Left ventricle myocardium inferior (tissue), 1 donor: ENCODE data around the gene NRSN2. TPM values are rescaled to one million over a fixed set of nuclear protein-coding genes. Genes with fewer than 3 reads are reported as not detected.

Experiments
- DNase-seq: peaks from one replicate; pipeline ENCODE4 v3.0.0-alpha.2; 2020
- H3K27ac ChIP-seq: fragments of 200-600 bp; replicated peaks from 2 replicates; pipeline ENCODE4 v1.8.0; 2021
- H3K27me3 ChIP-seq: fragments of 200-600 bp; 2 replicates; pipeline ENCODE4 v1.8.0; 2021; ENCODE audit warnings: low read depth
- H3K36me3 ChIP-seq: fragments of 200-600 bp; 2 replicates; pipeline ENCODE4 v1.8.0; 2021
- H3K4me1 ChIP-seq: fragments of 200-600 bp; 2 replicates; pipeline ENCODE4 v1.8.0; 2021
- H3K4me3 ChIP-seq: fragments of 200-600 bp; 2 replicates; pipeline ENCODE4 v1.8.0; 2021; ENCODE audit warnings: mild to moderate bottlenecking, moderate library complexity
- H3K9me3 ChIP-seq: fragments of 200-600 bp; replicated peaks from 2 replicates; pipeline ENCODE4 v1.8.0; 2021
- intact Hi-C: fragments of 100-400 bp; cut with micrococcal nuclease; formaldehyde crosslinking; loops from one replicate; pipeline ENCODE4 v1.11.0; 2022
- total RNA-seq: library from RNA; stranded (reverse); fragmentation: NEBNext Ultra II Directional; extraction: Animal tissue kit (Norgen Biotek cat#: 25700); gene quantifications from one replicate; pipeline ENCODE4 v1.2.1, GENCODE V29; 2021
- TF ChIP-seq, protein P1 (sequence below): fragments of 200-600 bp; IDR thresholded peaks from 2 replicates; pipeline ENCODE4 v1.8.0; 2021; ENCODE audit warnings: antibody characterized with exemption, mild to moderate bottlenecking, borderline replicate concordance
- donor health status: DM: no; HTN: yes; CAD: no; lungs with severe emphysema.

NRSN2 gene
- total RNA-seq, 1 donor from 2014 or later = 17.5 TPM

DNA sequence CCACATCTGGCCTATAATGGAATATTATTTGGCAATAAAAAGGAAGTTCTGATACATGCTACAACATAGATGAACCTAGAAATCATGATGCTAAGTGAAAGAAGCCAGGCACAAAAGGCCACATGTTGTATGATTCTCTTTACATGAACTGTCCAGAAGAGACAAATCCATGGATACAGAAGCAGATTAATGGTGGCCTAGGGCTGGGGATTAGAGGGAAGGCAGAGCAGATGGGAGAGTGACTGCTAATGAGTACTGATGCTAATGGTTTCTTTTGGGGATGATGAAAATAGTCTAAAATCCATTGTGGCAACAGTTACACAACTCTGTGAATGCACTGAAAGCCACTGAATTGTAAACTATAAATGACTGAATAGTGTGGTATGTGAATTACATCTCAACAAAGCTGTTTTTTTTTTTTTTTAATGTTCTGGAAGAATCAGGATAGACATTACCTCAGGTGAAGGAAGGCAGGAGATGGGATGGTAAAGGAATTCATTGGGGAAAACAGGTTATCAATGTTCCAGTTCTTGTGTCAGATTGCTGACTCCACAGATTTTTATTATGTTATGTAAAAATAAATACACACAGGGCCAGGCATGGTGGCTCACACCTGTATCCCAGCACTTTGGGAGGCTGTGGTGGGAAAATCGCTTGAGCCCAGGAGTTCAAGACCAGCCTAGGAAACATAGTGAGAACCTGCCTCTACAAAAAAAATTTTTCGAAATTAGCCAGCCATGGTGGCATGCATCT lies 30.4 kb upstream of the NRSN2 start:
- no peaks in the 10 kb centered on the region for H3K27me3 ChIP-seq
- no peak for DNase-seq
- TF ChIP-seq, protein P1, sequence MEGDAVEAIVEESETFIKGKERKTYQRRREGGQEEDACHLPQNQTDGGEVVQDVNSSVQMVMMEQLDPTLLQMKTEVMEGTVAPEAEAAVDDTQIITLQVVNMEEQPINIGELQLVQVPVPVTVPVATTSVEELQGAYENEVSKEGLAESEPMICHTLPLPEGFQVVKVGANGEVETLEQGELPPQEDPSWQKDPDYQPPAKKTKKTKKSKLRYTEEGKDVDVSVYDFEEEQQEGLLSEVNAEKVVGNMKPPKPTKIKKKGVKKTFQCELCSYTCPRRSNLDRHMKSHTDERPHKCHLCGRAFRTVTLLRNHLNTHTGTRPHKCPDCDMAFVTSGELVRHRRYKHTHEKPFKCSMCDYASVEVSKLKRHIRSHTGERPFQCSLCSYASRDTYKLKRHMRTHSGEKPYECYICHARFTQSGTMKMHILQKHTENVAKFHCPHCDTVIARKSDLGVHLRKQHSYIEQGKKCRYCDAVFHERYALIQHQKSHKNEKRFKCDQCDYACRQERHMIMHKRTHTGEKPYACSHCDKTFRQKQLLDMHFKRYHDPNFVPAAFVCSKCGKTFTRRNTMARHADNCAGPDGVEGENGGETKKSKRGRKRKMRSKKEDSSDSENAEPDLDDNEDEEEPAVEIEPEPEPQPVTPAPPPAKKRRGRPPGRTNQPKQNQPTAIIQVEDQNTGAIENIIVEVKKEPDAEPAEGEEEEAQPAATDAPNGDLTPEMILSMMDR = no peak
- H3K27ac ChIP-seq = no peak overlapping the region
- no peaks in the 10 kb centered on the region for H3K9me3 ChIP-seq
- no peak overlapping the region for H3K4me3 ChIP-seq
- intact Hi-C loops = no loop called here
- H3K4me1 ChIP-seq = no peaks in the 10 kb centered on the region
- peaks cover 6% of the 10 kb centered on the region for H3K36me3 ChIP-seq

DNA sequence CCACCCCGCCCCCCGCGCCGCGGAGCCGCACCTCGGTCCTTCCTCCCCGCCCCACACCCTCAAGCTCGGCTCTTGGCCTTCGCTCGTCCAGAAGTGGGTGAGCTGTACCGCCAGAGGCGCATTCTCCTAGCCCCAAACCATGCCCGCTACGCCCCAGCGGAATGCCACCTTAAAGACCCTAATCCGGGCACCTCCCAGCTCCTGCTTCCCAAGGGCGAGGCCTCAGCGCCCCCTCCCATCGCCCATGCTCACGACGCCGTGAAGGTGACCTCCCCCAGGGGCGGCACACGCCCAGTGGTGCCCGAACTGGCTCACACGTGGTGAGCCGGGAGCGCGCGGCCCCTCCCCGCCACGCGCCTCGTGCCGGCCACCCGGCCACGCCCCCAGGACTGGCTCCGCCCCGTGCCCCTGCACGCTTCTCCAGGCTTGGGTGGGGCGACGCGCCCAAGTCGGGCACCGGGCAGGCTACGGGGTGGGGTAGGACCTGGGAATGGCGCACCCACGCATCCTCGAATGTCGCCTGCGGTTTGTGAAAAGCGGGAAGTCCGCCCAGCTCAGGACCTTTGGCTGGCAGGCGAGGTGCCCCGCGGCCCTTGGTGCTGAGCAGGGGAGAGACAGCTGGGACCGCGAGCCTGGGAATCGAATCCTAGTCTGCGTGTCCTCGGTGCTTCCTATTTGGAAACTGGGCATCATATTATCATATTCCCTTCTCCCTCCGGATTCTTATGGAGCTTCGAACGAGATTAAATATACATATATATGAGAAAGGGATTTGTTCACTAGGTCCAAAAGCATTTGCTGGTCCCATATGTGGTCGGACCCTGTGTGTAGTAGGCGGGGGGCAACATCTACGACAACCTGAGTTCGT lies 22.5 kb upstream of the NRSN2 start:
- DNase-seq = peak; percentile 91
- Histone ChIP-seq H3K4me3 (peak overlapping the region; percentile 83), H3K27me3 (no peaks in the 10 kb centered on the region), H3K36me3 (peaks cover 6% of the 10 kb centered on the region), H3K9me3 (no peaks in the 10 kb centered on the region), H3K27ac (peak overlapping the region; percentile 98), H3K4me1 (peaks cover 51% of the 10 kb centered on the region)
- intact Hi-C loops = no loop called here
- TF ChIP-seq, protein P1 = peak; percentile 35

DNA sequence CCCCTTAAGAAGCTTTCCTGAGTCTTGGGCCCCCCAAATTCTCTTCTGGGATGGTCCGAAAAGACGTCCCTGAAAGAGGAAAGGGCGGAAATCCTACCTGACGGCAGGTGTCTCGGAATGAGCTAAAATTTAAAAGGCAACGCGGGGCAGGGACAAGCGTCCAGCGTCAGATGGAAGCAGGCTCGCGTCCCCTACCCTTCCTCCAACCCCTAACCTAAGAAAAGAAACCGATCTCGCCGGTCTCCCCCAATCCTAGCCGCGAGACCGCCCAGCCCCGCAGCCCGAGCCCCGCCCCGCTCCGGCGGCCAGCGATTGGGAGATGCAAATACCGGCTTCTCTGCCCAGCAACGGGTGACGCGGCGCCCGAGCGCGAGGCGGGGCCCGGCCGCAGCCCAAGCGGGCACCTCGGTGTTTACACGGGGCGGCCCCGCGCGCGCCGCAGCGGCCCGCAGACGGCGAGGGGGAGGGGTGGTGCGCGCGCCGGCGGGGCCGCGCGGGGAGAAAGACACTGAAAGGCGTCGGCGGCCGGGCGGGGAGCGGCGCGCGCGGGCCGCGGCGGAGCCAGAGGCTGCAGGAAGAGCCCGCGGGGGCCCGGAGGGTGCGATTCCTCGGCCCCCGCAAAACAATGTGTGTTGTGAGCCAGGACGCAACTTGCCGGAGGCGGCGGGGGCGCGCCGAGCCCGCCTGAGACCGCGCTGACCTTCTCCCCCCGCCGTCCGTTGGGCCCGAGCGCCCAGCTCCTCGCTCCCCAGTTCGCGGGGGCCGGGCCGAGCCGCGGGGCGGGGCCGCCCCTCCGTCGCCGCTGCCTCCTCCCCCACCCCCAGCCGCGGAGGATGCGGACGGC lies 21.6 kb upstream of the NRSN2 start, which contains the start of gene SOX12:
SOX12 (plus strand) TSS at position 508 of the 844 bp plus-strand sequence. CDS start 373 bp downstream, outside the sequence.
- DNase-seq = peak; percentile 98
- H3K27me3 ChIP-seq = no peaks in the 10 kb centered on the region
- intact Hi-C loops = no loop called here
- no peaks in the 10 kb centered on the region for H3K9me3 ChIP-seq
- peak within 1 kb of the TSS; percentile 98 for H3K27ac ChIP-seq
- H3K4me3 ChIP-seq = peak within 1 kb of the TSS; percentile 83
- H3K4me1 ChIP-seq = peaks cover 58% of the 10 kb centered on the region
- H3K36me3 ChIP-seq = peaks cover 2% of the 10 kb centered on the region
- TF ChIP-seq, protein P1 = no peak

DNA sequence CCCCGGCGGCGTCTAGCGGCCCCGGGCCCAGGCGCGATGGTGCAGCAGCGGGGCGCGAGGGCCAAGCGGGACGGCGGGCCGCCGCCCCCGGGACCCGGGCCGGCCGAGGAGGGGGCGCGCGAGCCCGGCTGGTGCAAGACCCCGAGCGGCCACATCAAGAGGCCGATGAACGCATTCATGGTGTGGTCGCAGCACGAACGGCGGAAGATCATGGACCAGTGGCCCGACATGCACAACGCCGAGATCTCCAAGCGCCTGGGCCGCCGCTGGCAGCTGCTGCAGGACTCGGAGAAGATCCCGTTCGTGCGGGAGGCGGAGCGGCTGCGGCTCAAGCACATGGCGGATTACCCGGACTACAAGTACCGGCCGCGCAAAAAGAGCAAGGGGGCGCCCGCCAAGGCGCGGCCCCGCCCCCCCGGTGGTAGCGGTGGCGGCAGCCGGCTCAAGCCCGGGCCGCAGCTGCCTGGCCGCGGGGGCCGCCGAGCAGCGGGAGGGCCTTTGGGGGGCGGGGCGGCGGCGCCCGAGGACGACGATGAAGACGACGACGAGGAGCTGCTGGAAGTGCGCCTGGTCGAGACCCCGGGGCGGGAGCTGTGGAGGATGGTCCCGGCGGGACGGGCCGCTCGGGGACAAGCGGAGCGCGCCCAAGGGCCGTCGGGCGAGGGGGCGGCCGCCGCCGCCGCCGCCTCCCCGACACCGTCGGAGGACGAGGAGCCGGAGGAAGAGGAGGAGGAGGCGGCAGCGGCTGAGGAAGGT lies 20.8 kb upstream of the NRSN2 start:
- TF ChIP-seq, protein P1 = no peak
- H3K27me3 ChIP-seq = no peaks in the 10 kb centered on the region
- peak overlapping the region; percentile 83 for H3K4me3 ChIP-seq
- H3K36me3 ChIP-seq = no peaks in the 10 kb centered on the region
- intact Hi-C loops = no loop called here
- no peaks in the 10 kb centered on the region for H3K9me3 ChIP-seq
- peaks cover 61% of the 10 kb centered on the region for H3K4me1 ChIP-seq
- peak; percentile 71 for DNase-seq
- H3K27ac ChIP-seq = peak overlapping the region; percentile 98
